Left ventricle myocardium inferior (tissue), 1 donor: ENCODE results near the gene BANF2. TPM values are rescaled to one million over a fixed set of nuclear protein-coding genes. Genes with fewer than 3 reads are reported as not detected.

ENCODE experiments used
- DNase-seq: peaks from one replicate; pipeline ENCODE4 v3.0.0-alpha.2; 2020
- H3K27ac ChIP-seq: fragments of 200-600 bp; replicated peaks from 2 replicates; pipeline ENCODE4 v1.8.0; 2021
- H3K27me3 ChIP-seq: fragments of 200-600 bp; 2 replicates; pipeline ENCODE4 v1.8.0; 2021; ENCODE audit warnings: low read depth
- H3K36me3 ChIP-seq: fragments of 200-600 bp; 2 replicates; pipeline ENCODE4 v1.8.0; 2021
- H3K4me1 ChIP-seq: fragments of 200-600 bp; 2 replicates; pipeline ENCODE4 v1.8.0; 2021
- H3K4me3 ChIP-seq: fragments of 200-600 bp; 2 replicates; pipeline ENCODE4 v1.8.0; 2021; ENCODE audit warnings: mild to moderate bottlenecking, moderate library complexity
- H3K9me3 ChIP-seq: fragments of 200-600 bp; replicated peaks from 2 replicates; pipeline ENCODE4 v1.8.0; 2021
- CTCF ChIP-seq: fragments of 200-600 bp; IDR thresholded peaks from 2 replicates; pipeline ENCODE4 v1.8.0; 2021; ENCODE audit warnings: antibody characterized with exemption, mild to moderate bottlenecking, borderline replicate concordance
- intact Hi-C: fragments of 100-400 bp; cut with micrococcal nuclease; formaldehyde crosslinking; loops from one replicate; pipeline ENCODE4 v1.11.0; 2022
- total RNA-seq: library from RNA; stranded (reverse); fragmentation: NEBNext Ultra II Directional; extraction: Animal tissue kit (Norgen Biotek cat#: 25700); gene quantifications from one replicate; pipeline ENCODE4 v1.2.1, GENCODE V29; 2021
- donor health status: DM: no; HTN: yes; CAD: no; lungs with severe emphysema.

BANF2 gene
- total RNA-seq, 1 donor from 2014 or later, result not detected

GRCh38 chr20:17653835-17654648 lies 45.7 kb upstream of the BANF2 start:
- peaks cover 65% of the 10 kb centered on the region for H3K4me1 ChIP-seq
- H3K27ac ChIP-seq, result no peak overlapping the region
- TF ChIP-seq CTCF, result no peak
- no peaks in the 10 kb centered on the region for H3K27me3 ChIP-seq
- intact Hi-C loops, result no loop called here
- DNase-seq, result no peak
- H3K9me3 ChIP-seq, result no peaks in the 10 kb centered on the region
- H3K4me3 ChIP-seq, result no peak overlapping the region
- peaks cover 15% of the 10 kb centered on the region for H3K36me3 ChIP-seq

- no peaks in the 10 kb centered on the region for H3K9me3 ChIP-seq
- no peak overlapping the region for H3K4me3 ChIP-seq
- no peak overlapping the region for H3K27ac ChIP-seq
- intact Hi-C loops, result no loop called here
- peaks cover 58% of the 10 kb centered on the region for H3K4me1 ChIP-seq
- TF ChIP-seq CTCF, result peak; percentile 68
- DNase-seq, result no peak
- H3K36me3 ChIP-seq, result peaks cover 18% of the 10 kb centered on the region
- no peaks in the 10 kb centered on the region for H3K27me3 ChIP-seq
Observed at GRCh38 chr20:17654649-17655285, 45.0 kb upstream of the BANF2 start.

- Histone ChIP-seq H3K9me3 (no peaks in the 10 kb centered on the region), H3K27me3 (no peaks in the 10 kb centered on the region), H3K4me3 (no peak overlapping the region), H3K4me1 (peaks cover 58% of the 10 kb centered on the region), H3K27ac (no peak overlapping the region), H3K36me3 (peaks cover 23% of the 10 kb centered on the region)
- intact Hi-C loops, result no loop called here
- DNase-seq, result no peak
- TF ChIP-seq CTCF, result peak; percentile 16
Observed at GRCh38 chr20:17655286-17655651, 44.5 kb upstream of the BANF2 start.

- TF ChIP-seq CTCF, result no peak
- no peak for DNase-seq
- Histone ChIP-seq H3K27ac (no peak overlapping the region), H3K4me1 (peaks cover 58% of the 10 kb centered on the region), H3K9me3 (no peaks in the 10 kb centered on the region), H3K36me3 (peaks cover 24% of the 10 kb centered on the region), H3K4me3 (no peak overlapping the region), H3K27me3 (no peaks in the 10 kb centered on the region)
- intact Hi-C loops, result no loop called here
Observed at GRCh38 chr20:17655865-17656479, 43.8 kb upstream of the BANF2 start.

- no peak for DNase-seq
- H3K36me3 ChIP-seq, result peaks cover 24% of the 10 kb centered on the region
- H3K27ac ChIP-seq, result no peak overlapping the region
- no peak for TF ChIP-seq CTCF
- peaks cover 58% of the 10 kb centered on the region for H3K4me1 ChIP-seq
- H3K4me3 ChIP-seq, result no peak overlapping the region
- no peaks in the 10 kb centered on the region for H3K9me3 ChIP-seq
- no peaks in the 10 kb centered on the region for H3K27me3 ChIP-seq
- intact Hi-C loops, result no loop called here
Observed at GRCh38 chr20:17657079-17657825, 42.5 kb upstream of the BANF2 start.
